HFFc6 (cell line): Measurements from ENCODE around the gene LRRC26. TPM values are rescaled to one million over a fixed set of nuclear protein-coding genes. Genes with fewer than 3 reads are reported as not detected.
A peak's percentile ranks its signal among the peaks of the same experiment; 100 is the strongest.

Experiments
- DNase-seq: peaks from one replicate; pipeline ENCODE4 v3.0.0-alpha.2; 2018
- H3K27ac Mint-ChIP-seq: 2 replicates; pipeline ENCODE4 v1.8.0; 2020; ENCODE audit warnings: mild to moderate bottlenecking, mixed read lengths
- H3K27me3 Mint-ChIP-seq: 2 replicates; pipeline ENCODE4 v1.8.0; 2021; ENCODE audit warnings: mild to moderate bottlenecking, moderate library complexity, mixed read lengths; ENCODE audit not compliant: insufficient read depth
- H3K36me3 Mint-ChIP-seq: 2 replicates; pipeline ENCODE4 v1.8.0; 2021; ENCODE audit warnings: low read depth, mixed read lengths
- H3K4me1 Mint-ChIP-seq: 2 replicates; pipeline ENCODE4 v1.8.0; 2020; ENCODE audit warnings: low read depth, mixed read lengths
- H3K4me3 Mint-ChIP-seq: 2 replicates; pipeline ENCODE4 v1.8.0; 2020; ENCODE audit warnings: mild to moderate bottlenecking, moderate library complexity, mixed read lengths
- H3K9me3 Mint-ChIP-seq: 2 replicates; pipeline ENCODE4 v1.8.0; 2020; ENCODE audit warnings: mild to moderate bottlenecking, mixed read lengths
- total RNA-seq, 6 experiments: library from RNA; stranded (reverse); fragmentation: NEBNext Ultra II Directional; extraction: Animal tissue kit (Norgen Biotek cat#: 25700); gene quantifications; 2 replicates in 1 of 6; 3 replicates in 5 of 6; pipeline ENCODE4 v1.2.3, GENCODE V29; 2021
- TF ChIP-seq, protein P1 (sequence below): fragments of 200-600 bp; sonication (generic); IDR thresholded peaks from 2 replicates; pipeline ENCODE4 v1.5.0; 2021; ENCODE audit warnings: antibody characterized with exemption, mild to moderate bottlenecking

LRRC26 gene
- total RNA-seq, 6 experiments from 2014 or later: not detected

DNA sequence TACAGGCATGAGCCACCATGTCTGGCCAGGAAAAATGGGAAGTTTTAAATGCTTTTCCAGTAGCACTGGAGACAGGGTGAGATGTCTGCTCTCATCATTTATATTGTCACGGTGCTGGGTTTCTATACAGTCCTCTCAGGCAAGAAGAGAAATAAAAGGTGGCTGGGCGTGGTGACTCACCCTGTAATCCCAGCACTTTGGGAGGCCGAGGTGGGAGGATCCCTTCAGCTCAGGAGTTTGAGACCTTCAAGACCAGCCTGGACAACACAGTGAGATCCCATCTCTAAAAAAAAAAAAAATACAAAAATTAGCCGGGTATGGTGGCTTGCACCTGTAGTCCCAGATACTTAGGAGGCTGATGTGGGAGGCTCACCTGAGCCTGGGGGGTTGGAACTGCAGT is 35.7 kb downstream of the LRRC26 start:
- TF ChIP-seq, protein P1, sequence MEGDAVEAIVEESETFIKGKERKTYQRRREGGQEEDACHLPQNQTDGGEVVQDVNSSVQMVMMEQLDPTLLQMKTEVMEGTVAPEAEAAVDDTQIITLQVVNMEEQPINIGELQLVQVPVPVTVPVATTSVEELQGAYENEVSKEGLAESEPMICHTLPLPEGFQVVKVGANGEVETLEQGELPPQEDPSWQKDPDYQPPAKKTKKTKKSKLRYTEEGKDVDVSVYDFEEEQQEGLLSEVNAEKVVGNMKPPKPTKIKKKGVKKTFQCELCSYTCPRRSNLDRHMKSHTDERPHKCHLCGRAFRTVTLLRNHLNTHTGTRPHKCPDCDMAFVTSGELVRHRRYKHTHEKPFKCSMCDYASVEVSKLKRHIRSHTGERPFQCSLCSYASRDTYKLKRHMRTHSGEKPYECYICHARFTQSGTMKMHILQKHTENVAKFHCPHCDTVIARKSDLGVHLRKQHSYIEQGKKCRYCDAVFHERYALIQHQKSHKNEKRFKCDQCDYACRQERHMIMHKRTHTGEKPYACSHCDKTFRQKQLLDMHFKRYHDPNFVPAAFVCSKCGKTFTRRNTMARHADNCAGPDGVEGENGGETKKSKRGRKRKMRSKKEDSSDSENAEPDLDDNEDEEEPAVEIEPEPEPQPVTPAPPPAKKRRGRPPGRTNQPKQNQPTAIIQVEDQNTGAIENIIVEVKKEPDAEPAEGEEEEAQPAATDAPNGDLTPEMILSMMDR: no peak
- no peak for DNase-seq
- no peaks in the 10 kb centered on the region for H3K36me3 Mint-ChIP-seq
- H3K27me3 Mint-ChIP-seq: peaks cover 10% of the 10 kb centered on the region
- H3K27ac Mint-ChIP-seq: no peak overlapping the region
- H3K4me3 Mint-ChIP-seq: no peak overlapping the region
- no peaks in the 10 kb centered on the region for H3K4me1 Mint-ChIP-seq
- no peaks in the 10 kb centered on the region for H3K9me3 Mint-ChIP-seq

DNA sequence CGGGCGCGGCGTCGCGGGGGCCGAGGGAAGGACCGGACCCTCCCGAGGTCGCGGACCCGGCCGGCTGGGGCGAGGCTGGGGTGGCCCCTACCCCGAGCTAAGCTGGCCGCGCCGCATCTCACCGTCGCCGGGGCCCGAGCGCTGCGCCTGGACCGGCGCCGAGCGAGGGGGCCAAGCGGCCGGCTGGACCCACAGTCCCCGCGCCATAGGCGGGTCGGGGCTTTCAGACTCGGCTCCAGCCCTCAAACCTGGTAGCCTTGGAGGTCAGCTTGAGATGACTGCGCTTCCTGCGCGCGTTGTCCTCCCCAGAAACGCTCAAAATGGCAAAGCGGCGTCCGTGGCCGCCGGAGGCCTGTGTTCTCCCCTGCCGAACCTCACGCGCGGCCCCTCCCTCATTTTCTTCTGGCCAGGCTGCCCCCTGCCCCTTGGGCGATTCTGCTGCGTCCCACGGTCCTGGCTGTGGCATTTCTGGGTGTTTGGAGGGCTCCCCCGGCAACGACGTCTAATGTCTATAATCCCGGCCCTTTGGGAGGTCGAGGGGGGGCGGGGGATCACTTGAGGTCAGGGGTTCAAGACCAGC is 39.6 kb downstream of the LRRC26 start:
- H3K36me3 Mint-ChIP-seq: peaks cover 10% of the 10 kb centered on the region
- TF ChIP-seq, protein P1: no peak
- H3K9me3 Mint-ChIP-seq: no peaks in the 10 kb centered on the region
- H3K4me3 Mint-ChIP-seq: peak overlapping the region; percentile 83
- H3K4me1 Mint-ChIP-seq: peaks cover 22% of the 10 kb centered on the region
- H3K27me3 Mint-ChIP-seq: no peaks in the 10 kb centered on the region; the same call in none of the 2 replicates
- no peak for DNase-seq
- peak overlapping the region; percentile 71 for H3K27ac Mint-ChIP-seq

DNA sequence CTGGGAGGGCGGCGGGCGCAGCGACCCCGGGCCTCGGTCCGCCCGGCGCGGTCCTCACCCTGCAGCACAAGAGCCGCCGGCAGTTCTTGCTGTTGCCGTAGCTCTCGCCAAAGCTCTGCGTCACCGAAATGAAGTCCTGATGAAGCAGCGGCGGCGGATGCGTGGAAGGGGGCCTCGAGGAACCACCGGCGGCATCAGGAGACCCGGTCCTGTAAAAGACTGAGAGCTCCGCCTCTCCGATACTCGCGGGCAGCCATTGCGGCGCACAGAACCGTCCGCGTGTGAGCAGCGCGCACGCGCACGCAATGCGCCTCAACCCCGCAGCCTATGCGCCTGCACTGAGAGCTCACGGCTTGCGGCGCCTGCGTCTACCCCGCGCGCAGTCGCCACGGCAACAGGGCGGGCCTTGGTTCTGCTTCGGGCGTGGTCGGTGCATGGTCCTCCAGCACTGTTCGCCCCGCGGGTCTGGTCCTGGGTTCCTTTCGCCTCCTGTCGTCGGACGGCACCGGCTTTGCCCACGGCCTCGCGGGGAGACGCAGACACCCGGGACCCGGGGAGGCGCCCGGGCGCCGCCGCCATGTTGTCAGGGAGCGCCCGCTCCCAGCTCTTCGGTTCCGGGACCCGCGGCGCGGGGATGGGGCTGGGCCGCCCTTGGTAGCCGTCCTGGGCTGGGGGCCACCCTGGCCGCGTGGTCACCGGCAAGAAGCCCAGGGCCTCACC is 40.2 kb downstream of the LRRC26 start:
- TF ChIP-seq, protein P1: no peak
- DNase-seq: peak; percentile 85
- Mint-ChIP-seq H3K9me3 (no peaks in the 10 kb centered on the region), H3K4me3 (peak overlapping the region; percentile 88), H3K27me3 (no peaks in the 10 kb centered on the region; the same call in none of the 2 replicates), H3K27ac (peak overlapping the region; percentile 64), H3K4me1 (peaks cover 22% of the 10 kb centered on the region), H3K36me3 (peaks cover 10% of the 10 kb centered on the region)

DNA sequence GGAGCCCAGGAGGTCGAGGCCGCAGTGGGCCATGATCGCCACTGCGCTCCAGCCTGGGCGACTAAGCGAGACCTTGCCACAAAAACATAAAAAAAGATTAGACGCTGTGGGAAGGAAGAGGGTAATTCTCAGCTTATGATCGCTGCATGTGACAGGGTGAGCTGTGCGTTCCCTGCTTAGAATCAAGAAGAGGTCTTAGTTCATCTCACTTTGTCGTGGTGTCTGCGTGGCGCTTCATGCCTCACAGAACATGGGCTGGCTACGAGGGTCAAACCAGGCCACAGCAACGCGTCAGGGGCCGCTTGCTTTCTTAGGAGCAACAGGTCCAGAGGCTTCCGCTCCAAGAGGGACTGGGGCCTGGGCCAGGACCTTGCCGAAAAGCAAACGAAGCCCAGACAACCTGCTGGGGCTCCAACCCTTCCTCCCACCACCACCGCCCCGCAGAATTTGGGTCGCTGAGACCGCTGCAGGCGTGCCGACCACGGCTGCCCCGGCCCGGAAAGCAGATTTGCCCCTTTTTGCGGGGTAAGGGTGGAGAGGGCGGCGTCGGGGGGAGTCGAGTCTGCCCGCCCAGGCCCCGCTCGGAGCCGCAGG is 40.9 kb downstream of the LRRC26 start:
- Mint-ChIP-seq H3K36me3 (peaks cover 10% of the 10 kb centered on the region), H3K27me3 (no peaks in the 10 kb centered on the region; the same call in none of the 2 replicates), H3K9me3 (no peaks in the 10 kb centered on the region), H3K27ac (peak overlapping the region; percentile 65), H3K4me3 (peak overlapping the region; percentile 88), H3K4me1 (peaks cover 22% of the 10 kb centered on the region)
- TF ChIP-seq, protein P1: no peak
- no peak for DNase-seq

DNA sequence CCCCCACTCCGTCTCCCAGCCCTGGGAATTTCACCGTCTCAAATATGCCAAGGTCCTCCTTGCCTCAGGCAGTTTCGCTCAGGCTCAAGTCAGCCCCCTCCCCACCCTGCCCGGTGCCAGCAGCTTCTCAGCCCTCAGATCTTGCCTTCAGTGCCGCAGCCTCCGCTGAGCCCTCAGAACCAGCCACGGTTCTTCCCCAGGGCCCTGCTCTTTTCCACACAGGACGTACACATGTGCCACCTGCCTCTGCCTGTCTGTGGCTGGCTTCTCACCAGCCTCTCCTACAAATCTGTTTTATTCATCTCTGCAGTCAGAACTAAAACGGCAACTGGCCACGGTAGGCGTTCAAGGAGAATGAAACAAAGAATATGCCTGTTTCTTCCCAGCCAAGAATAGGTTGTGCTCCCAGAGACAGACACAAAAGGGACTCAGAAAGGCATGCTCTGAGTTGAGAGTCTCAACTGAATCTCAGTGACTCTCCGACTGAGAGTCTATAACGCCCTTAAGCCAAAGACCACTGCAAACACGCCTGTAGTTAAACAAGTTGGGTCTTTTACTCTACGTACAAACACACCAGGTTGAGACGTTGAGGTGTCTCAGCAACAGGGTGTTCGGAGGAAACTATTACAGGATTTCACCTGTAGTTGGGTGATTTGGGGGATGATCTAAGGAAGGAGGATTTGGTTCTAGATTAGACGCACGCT is 41.5 kb downstream of the LRRC26 start:
- peaks cover 10% of the 10 kb centered on the region for H3K36me3 Mint-ChIP-seq
- peak overlapping the region; percentile 88 for H3K4me3 Mint-ChIP-seq
- no peaks in the 10 kb centered on the region for H3K9me3 Mint-ChIP-seq
- peak overlapping the region; percentile 65 for H3K27ac Mint-ChIP-seq
- TF ChIP-seq, protein P1: no peak
- peaks cover 22% of the 10 kb centered on the region for H3K4me1 Mint-ChIP-seq
- no peak for DNase-seq
- no peaks in the 10 kb centered on the region; the same call in none of the 2 replicates for H3K27me3 Mint-ChIP-seq
